Urinary bladder (tissue), 4 donors: ENCODE data around the gene SPEF2. TPM values are rescaled to one million over a fixed set of nuclear protein-coding genes. Genes with fewer than 3 reads are reported as not detected.
"Not testable (repeated sequence)": the region's sequence is repeated elsewhere in the genome, so short reads cannot be mapped to it uniquely, and the experiment has no call there.

Experiments
- DNase-seq: peaks from one replicate; pipeline ENCODE4 v3.0.0-alpha.2; 2015; ENCODE audit errors: extremely low spot score
- H3K27ac ChIP-seq: one replicate; pipeline ENCODE4 v1.5.1; 2013; ENCODE audit warnings: low read depth, mild to moderate bottlenecking, moderate library complexity
- H3K36me3 ChIP-seq: one replicate; pipeline ENCODE4 v1.6.1; 2013; ENCODE audit warnings: mild to moderate bottlenecking, moderate library complexity; ENCODE audit not compliant: insufficient read depth
- H3K4me1 ChIP-seq: one replicate; pipeline ENCODE4 v1.6.1; 2013; ENCODE audit warnings: mild to moderate bottlenecking, moderate library complexity; ENCODE audit not compliant: insufficient read depth
- H3K4me3 ChIP-seq: one replicate; pipeline ENCODE4 v1.5.1; 2013; ENCODE audit warnings: low read depth, low read length
- WGBS: extraction: QIAGEN DNeasy Blood & Tissue Kit; methylation state at CpG from one replicate; pipeline ENCODE4 v1.1.7; 2013; 5-methylcytosine and 5-hydroxymethylcytosine counted together
- polyA plus RNA-seq: library from polyadenylated mRNA; stranded (reverse); fragments of 200-250 nt; gene quantifications from one replicate; pipeline ENCODE4 v1.2.3, GENCODE V29; 2013
- total RNA-seq: library from RNA; depleted of rRNA; stranded (reverse); fragments of >200 nt; gene quantifications from one replicate; pipeline ENCODE4 v1.2.3, GENCODE V29; 2014
- donor health status: healthy with polysubstance abuse.
- donor health status: healthy.

The SPEF2 gene
- total and polyA plus RNA-seq, 2 donors: 3.7 to 30.0 TPM

DNA sequence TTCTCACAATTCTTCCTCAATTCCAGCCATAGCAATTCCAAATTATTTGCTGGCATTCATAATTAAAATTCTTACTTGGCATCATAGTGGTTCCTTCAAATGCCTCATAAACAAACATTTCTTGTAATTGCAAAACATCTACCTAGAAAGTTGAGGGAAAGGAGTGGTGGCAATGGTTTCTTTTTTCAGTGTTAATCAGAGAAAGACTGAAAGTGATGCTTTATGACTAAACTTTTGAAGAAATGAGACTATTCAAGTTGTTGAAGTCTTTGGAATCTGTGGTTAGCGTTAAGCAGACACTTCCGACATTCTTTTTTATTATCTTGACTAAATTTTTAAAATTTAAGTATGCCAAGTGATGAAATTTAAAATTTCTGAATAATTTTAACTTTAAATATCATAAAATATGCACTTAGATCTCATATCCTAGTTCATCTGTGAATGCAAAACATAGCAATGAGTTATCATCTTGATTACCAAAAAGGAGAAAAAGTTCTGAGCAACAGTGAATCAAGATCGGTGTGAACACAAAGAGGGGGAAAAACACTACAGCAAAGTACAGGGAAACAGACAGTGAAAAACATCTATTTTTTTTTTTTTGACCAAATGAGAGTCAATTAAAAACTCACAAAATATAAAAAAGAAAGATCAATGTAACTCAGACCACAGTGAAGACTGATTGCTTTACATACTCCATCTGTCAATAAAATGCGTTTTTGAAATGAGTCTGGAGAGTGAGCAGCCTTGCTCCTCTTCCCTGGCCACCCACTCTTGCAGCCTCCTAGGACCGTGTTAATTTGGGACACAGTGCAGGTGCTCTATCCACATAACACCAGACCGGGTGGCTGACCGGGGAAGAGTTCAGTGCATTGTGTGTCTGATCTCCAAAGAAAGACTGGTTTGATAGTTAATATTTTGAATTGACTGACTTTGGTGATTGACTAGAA, 218.4 kb downstream of the SPEF2 start:
- WGBS: 84% methylated on average over 7 of the region's 7 CpGs

DNA sequence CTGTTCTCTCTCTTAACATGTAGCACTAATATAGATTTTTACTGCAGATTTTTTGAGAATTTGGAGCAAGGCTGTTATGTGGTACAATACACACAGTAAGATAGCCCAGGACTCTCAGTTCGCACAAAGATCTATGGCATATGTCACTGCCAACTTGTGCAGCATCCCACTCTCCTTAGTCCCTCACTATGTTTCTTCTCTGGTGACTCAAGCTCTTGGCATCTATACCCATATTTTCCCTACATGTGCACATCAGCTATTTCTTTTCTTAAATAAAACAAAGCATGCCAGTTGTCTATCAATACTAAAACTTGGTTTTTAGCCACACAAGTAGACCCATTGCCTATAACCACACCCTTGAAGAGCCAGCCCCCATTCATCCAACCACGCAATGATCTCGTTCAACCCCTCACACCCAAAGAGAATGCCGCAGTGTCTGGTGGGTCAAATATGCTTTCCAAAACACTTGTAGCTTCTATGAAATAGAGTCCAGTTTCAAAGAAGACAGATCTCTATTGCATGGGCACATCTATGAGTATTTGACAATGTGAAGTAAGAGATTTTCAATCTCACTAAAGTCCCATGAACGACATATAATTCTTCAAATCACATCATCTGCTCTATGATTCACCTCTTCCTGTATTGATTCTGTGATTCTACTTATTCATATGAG, 220.8 kb downstream of the SPEF2 start:
- H3K36me3 ChIP-seq: no peaks in the 10 kb centered on the region

More for the DNA sequence above, 218.4 kb downstream of the SPEF2 start:
- Histone ChIP-seq H3K27ac (no peak overlapping the region), H3K36me3 (no peaks in the 10 kb centered on the region), H3K4me1 (no peaks in the 10 kb centered on the region), H3K4me3 (no peak overlapping the region)
- DNase-seq: no peak

DNA sequence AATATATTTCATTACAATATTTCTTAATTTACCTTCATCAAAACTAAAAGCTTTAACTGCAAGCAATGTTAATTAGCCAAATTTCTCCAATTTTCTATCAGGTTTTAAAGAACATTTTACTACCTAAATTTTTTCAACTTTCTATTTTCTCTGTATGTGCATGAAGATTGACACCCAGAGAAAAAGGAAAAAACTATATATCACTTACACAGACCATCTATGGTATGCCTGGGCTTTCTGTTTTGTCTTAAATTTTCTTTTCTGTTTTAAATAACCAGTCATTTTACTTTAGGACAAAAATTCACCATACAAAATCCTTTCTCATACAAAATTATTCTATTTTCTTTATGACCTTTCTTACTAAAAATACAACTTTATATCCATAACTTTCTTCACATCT, 225.2 kb downstream of the SPEF2 start:
- no peak overlapping the region for H3K4me3 ChIP-seq
- no peaks in the 10 kb centered on the region for H3K36me3 ChIP-seq
- H3K4me1 ChIP-seq: no peaks in the 10 kb centered on the region
- no peak overlapping the region for H3K27ac ChIP-seq
- no peak for DNase-seq

More for the DNA sequence above, 220.8 kb downstream of the SPEF2 start:
- Histone ChIP-seq H3K27ac (no peak overlapping the region), H3K4me1 (no peaks in the 10 kb centered on the region), H3K4me3 (no peak overlapping the region)
- 90% methylated on average over 5 of the region's 5 CpGs for WGBS
- no peak for DNase-seq

DNA sequence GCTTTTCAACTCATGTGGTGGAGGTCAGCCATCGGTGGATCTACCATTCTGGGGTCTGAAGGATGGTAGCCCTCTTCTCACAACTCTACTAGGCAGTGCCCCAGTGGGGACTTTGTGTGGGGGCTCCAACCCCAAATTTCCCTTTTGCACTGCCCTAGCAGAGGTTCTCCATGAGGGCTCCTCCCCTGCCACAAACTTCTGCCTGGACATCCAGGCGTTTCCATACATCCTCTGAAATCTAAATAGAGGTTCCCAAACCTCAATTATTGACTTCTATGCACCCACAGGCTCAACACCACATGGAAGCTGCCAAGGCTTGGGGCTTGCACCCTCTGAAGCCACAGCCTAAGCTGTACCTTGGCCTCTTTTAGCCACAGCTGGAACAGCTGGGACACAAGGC, 227.8 kb downstream of the SPEF2 start:
- not testable (repeated sequence) for H3K36me3 ChIP-seq, H3K4me3 ChIP-seq, H3K4me1 ChIP-seq, H3K27ac ChIP-seq, DNase-seq
- WGBS: 76% methylated on average over 2 of the region's 2 CpGs

DNA sequence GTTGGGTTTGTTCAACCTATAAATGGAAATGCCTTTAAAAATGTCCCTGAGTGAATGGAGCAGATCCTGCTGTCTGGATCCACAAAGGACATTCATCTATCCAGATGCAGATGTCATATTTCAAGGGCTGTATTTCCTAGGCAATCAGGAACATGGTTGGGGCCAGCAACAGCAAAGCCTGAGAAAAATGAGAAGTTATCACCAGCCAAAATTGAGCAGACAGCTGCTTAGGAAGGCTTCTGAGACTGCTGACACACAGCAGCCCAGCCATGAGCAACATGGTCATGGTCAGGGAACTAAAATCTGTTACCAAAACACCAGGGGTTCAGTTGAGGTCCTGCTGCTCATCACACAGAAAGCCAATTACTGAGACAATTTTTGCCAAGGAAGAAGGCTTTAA, 229.8 kb downstream of the SPEF2 start:
- Histone ChIP-seq H3K27ac (no peak overlapping the region), H3K36me3 (no peaks in the 10 kb centered on the region), H3K4me1 (no peaks in the 10 kb centered on the region), H3K4me3 (no peak overlapping the region)
- DNase-seq: no peak

DNA sequence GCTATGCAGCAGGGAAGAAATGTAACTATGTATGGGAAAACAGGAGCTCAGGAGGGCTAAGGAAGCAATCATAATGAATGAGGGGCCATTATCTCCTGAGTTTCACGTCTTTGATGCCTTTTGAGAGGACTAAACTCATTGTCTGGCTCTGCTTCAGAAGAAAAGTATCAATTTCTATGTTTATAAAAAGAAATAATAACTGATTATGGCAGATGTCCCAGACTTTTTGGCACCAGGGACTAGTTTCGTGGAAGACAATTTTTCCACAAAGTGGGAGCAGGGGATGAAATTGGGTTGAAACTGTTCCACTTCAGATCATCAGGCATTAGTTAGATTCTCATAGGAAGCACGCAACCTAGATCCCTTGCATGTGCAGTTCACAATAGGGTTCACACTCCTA, 230.3 kb downstream of the SPEF2 start:
- no peak for DNase-seq
- Histone ChIP-seq H3K4me3 (no peak overlapping the region), H3K4me1 (no peaks in the 10 kb centered on the region), H3K27ac (no peak overlapping the region), H3K36me3 (no peaks in the 10 kb centered on the region)
- 43% methylated on average over 3 of the region's 3 CpGs for WGBS

DNA sequence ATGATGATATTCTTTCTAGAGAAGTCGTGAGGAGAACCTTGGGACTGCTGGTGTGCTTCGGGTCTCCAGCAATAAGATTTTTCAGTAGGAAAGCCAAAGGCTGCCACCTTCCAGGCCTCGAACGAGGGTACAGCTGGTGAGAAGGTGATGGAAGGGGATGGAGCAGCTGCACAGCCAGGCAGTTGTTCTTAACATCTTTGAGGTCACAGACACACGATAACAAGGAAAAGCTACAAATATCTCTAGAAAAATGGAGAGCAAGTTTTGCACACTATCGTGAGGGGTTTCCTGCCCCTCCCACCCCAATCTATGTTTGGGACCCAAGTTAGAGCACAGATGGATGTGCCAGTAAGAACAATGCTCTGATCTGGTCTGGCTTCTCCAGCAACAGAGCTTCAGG, 232.2 kb downstream of the SPEF2 start:
- Histone ChIP-seq H3K27ac (no peak overlapping the region), H3K4me3 (no peak overlapping the region), H3K4me1 (no peaks in the 10 kb centered on the region), H3K36me3 (no peaks in the 10 kb centered on the region)
- no peak for DNase-seq
- WGBS: 85% methylated on average over 6 of the region's 6 CpGs

DNA sequence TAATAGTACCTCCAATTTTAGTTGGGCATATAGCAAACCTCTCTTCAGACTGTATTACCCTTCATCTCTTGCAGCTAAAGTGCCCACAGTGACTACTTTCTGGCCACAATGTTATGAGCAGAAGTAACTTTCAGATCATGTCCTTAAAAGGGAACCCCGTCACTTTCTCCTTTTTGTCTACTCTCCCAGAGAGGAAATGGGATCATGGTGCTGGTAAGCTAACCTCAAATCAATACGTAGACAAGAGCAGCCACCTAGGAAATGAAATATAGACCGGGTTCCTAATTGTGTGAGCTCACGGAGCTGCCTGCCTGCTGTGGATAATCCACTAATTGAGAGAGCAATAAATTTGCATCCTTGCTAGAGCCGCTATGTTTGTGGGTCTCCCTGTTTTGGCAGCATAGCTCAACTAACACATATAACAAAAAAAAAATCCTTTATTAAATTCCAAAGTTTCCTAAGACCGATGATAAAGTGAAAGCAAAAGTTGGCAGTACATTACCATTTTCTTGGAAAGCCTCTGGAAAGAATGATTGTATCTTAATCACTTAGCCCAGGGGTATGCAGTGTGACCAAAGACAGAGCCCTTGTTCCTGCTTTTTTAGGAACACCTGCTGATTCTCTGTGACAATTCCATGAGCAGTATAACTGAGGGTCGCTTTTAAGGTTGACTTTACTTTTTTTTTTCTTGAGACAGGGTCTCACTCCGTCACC, 233.5 kb downstream of the SPEF2 start:
- H3K4me1 ChIP-seq: no peaks in the 10 kb centered on the region
- 50% methylated on average over 8 of the region's 8 CpGs for WGBS
- no peak overlapping the region for H3K27ac ChIP-seq
- H3K36me3 ChIP-seq: no peaks in the 10 kb centered on the region
- H3K4me3 ChIP-seq: no peak overlapping the region
- no peak for DNase-seq

DNA sequence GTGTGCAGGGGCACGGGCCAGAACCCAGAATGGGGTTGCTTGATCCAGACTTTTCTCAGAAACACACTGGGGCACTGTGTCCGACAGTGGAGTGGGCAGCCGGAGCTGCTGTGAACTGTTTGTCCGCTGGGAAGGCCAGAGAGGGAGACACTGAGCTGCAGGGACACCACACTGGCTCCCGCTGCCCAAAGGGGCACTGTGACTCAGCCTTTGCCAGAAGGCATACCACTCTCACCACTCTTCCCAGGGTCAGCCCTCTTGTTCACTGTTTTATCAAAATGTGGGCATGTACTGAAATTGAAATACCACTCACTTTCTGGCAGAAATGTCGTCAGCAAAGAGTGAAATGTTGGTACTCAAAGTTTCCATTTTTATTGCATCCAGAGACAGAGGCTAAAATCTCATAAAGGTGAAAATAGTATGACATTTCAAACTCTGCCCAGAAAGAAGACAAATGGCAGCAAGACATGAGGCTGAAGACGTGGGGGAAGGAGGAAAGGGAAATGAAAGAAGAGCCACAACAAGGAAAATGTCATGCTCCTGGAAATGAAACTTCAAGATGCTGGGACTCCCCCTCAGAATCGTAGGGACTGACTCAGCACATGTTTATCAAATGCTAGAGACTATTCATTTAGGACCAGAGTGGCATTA, 234.5 kb downstream of the SPEF2 start:
- no peak overlapping the region for H3K27ac ChIP-seq
- DNase-seq: no peak
- no peak overlapping the region for H3K4me3 ChIP-seq
- WGBS: 72% methylated on average over 8 of the region's 8 CpGs
- no peaks in the 10 kb centered on the region for H3K36me3 ChIP-seq
- H3K4me1 ChIP-seq: no peaks in the 10 kb centered on the region

DNA sequence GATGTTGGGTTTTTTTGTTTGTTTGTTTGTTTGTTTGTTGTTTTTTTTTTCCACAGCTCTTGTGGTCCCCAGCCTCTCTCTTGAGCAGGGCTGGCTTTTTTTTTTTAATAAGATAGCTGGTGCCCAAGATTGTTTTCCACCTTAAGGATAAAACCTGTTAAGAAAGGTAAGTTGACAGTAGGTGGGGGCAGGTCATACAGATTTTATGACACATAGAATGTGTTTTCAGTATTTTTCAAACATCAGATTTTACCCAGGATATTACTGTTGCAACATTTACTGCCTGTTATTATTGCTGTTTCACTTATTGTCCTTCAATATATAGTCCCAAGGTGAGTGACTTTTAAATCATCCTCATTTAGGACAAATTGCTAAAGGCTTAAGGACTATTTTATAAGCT, 235.1 kb downstream of the SPEF2 start:
- Histone ChIP-seq H3K4me3 (no peak overlapping the region), H3K27ac (peak overlapping the region; percentile 10), H3K36me3 (no peaks in the 10 kb centered on the region), H3K4me1 (no peaks in the 10 kb centered on the region)
- no peak for DNase-seq

DNA sequence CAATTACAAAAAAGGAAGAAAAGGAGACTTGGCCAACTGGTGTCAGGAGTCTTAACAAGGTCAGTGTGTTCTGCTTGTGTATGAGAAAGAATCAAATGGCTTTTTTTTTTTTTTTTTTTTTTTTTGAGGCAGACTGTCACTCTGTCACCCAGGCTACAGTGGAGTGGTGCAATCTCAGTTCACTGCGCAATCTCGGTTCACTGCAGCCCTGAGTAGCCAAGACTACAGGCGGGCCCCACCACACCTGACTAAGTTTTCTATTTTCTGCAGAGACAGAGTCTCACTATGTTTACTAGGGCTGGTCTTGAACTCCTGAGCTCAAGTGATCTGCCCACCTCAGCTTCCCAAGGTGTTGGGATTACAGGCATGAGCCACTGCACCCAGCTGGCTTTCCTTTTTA, 236.0 kb downstream of the SPEF2 start:
- DNase-seq: no peak
- Histone ChIP-seq H3K36me3 (no peaks in the 10 kb centered on the region), H3K4me3 (no peak overlapping the region), H3K4me1 (no peaks in the 10 kb centered on the region), H3K27ac (no peak overlapping the region)
- 88% methylated on average over 3 of the region's 3 CpGs for WGBS

DNA sequence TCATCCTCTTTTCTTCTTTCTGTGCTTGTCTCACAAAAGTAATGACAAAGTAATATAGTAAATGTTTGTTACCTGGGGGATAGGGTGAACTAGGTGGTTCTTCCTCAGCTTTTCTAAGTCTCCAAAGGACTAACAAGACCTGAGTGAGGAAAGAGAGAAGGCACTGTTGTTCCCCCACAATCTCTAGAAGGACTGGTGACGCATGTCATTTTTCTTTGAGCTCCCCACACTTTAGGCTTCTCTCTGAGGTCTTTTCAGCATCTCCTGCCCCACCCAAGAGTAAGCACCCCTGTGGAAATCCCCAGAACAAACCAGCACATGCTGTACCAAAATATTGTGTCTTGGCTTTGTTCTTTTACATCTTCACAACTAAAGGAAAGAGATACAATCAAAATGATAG, 236.6 kb downstream of the SPEF2 start:
- no peaks in the 10 kb centered on the region for H3K4me1 ChIP-seq
- 89% methylated on average over 1 of the region's 1 CpG for WGBS
- H3K36me3 ChIP-seq: no peaks in the 10 kb centered on the region
- no peak overlapping the region for H3K27ac ChIP-seq
- H3K4me3 ChIP-seq: no peak overlapping the region
- no peak for DNase-seq

DNA sequence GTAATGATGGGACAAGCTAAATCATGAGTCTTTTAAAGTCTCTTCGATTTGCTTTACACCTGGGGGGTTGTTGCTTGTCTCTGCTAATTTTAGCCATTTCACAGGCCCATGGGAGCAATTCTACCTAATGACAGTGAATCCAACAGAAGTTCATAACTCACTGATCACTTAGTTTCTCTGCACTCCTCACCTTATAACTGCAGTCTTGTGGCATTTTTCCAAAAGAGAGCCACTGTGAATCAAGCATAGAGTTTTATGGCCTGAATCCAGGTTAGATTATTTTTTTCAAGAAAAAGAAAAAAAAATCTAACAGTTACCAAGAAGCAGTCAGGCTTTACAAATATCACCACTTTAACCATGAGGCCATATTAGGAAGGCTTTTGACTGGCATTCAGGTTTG, 237.5 kb downstream of the SPEF2 start:
- H3K27ac ChIP-seq: peak overlapping the region; percentile 10
- no peak for DNase-seq
- no peak overlapping the region for H3K4me3 ChIP-seq
- H3K4me1 ChIP-seq: no peaks in the 10 kb centered on the region
- no peaks in the 10 kb centered on the region for H3K36me3 ChIP-seq
- 60% methylated on average over 1 of the region's 1 CpG for WGBS
